Astrocyte (in vitro differentiated cells and primary cell): ENCODE measurements around the gene PRG3.

Source experiments
- EZH2 ChIP-seq: IDR thresholded peaks from 2 replicates; pipeline ENCODE4 v1.6.1; 2012; ENCODE audit warnings: mild to moderate bottlenecking, low read length, inconsistent platforms; ENCODE audit not compliant: insufficient read depth
- TF ChIP-seq, protein P1 (sequence below): IDR thresholded peaks from 2 replicates; pipeline ENCODE4 v1.5.1; 2011; ENCODE audit warnings: low read depth, mild to moderate bottlenecking, inconsistent platforms, low read length, moderate library complexity; ENCODE audit not compliant: insufficient read depth

DNA sequence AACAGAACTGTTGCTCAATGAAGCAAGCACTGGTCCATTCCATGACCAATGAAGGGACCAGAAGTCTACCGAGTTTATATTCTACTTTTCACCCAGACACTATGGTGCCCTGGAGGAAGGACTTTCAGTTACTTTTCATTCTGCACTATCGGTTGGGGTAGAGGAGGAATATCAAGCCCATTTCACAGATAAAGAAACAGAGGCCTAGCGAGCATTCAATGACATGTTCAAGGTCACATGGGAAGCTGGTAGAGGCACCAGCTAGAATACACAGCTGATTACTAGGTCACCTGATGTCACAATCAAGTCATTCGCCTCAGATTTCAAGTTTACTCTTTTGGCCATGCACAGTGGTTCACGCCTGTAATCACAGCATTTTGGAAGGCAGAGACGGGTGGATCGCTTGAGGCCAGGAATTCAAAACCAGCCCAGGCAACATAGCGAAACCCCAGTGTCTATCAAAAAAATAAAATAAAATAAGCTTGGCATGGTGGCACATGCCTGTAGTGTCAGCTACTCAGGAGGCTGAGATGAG is 27.1 kb upstream of the PRG3 start:
- TF ChIP-seq, protein P1, sequence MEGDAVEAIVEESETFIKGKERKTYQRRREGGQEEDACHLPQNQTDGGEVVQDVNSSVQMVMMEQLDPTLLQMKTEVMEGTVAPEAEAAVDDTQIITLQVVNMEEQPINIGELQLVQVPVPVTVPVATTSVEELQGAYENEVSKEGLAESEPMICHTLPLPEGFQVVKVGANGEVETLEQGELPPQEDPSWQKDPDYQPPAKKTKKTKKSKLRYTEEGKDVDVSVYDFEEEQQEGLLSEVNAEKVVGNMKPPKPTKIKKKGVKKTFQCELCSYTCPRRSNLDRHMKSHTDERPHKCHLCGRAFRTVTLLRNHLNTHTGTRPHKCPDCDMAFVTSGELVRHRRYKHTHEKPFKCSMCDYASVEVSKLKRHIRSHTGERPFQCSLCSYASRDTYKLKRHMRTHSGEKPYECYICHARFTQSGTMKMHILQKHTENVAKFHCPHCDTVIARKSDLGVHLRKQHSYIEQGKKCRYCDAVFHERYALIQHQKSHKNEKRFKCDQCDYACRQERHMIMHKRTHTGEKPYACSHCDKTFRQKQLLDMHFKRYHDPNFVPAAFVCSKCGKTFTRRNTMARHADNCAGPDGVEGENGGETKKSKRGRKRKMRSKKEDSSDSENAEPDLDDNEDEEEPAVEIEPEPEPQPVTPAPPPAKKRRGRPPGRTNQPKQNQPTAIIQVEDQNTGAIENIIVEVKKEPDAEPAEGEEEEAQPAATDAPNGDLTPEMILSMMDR, result no peak
- TF ChIP-seq EZH2, result no peak
